Epithelial cell of prostate (primary cell): ENCODE results near the gene DGKZ.

Experiments used
- DNase-seq: peaks from one replicate; pipeline ENCODE4 v3.0.0-alpha.2; 2011; ENCODE audit warnings: low read depth, low spot score
- H3K27ac ChIP-seq: fragments of 450-650 bp; 2 replicates; pipeline ENCODE4 v1.5.1; 2017; ENCODE audit warnings: mild to moderate bottlenecking

DGKZ gene

DNA sequence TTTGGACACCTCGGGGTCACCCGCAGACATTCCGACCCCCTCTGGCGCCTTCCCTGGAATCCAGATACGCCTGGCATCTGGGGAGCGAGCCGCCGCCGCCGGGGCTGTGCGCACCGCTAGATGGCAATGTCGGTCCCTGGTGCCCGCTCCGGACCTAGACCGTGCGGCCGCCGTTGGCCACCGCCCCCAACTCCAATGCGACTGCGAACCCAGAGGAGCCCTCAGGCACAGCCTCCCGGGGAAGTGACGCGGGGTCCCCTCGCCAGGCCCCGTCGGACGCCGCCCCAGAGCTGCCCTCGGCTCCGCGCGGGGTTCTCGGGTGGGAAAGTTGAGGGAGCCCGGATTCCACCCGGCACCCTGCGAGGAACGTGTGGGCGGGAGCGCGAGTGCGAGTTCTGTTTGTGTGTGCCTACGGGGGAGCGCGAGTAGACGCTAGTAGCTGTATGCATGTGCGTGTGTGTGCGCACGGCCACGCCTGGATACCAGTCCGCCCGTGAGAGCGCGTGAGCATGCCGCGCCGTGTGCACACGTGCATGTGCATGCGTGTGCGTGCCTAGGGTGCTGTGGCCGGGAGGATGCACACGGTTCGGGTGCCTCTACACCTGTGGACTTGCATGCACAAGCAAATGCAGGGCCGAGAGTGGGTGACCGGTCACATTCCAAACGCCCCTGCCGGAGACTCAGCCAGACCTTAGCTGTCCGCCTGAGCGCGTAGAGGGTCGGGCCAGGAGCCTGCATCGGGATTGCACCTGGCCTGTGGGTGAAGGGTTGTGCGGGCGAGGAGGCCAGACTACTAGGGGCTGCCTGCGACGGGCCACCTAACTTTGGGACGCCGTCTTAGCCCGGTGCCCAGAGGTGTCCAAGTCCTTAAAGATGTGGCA lies 42.4 kb downstream of the DGKZ start:
- no peak for DNase-seq
- H3K27ac ChIP-seq, result no peak overlapping the region

DNA sequence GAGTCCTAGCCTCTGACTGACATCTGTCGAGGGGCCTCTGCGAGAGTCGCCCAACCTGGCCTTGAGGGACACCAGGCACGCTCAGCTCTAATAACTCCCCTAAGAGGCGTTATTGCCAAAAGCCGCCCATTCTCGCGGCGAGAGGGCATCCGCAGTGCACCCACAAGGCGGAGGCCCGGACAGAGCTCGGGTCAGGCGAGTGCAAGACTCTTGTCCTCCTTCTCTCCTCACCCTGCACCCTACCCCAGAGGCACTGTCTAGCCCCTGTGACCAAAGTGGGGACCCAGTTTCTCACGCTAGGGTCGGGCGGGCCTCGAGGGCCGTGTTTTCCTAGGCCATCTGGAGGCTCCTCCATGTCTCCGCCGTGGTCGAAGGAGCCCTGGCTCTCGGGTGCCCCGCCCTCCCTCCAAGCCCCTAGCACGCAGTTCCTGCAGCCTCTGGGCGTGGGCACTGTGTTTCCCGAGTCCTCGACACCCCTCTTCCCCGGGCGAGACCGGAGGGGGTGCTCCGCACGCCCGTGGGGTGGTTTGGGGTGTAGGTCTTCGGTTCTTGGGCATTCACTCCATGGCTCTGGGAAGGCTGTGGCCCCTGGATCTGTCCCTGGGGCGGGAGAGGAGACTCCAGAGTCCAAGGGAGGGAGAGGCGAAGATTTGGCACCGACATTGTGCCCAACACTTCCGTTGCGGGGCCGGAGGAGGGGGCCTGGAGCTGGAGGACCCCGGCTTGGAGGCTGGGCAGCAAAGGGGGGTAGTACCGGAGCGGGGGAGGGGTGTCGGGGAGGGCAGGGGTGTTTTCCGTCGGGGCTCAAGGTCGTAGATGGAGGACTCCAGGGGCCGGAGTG lies 43.3 kb downstream of the DGKZ start:
- no peak for DNase-seq
- no peak overlapping the region for H3K27ac ChIP-seq

- no peak overlapping the region for H3K27ac ChIP-seq
- no peak for DNase-seq
Observed at GRCh38 chr11:46391186-46391577, 43.9 kb downstream of the DGKZ start.

DNA sequence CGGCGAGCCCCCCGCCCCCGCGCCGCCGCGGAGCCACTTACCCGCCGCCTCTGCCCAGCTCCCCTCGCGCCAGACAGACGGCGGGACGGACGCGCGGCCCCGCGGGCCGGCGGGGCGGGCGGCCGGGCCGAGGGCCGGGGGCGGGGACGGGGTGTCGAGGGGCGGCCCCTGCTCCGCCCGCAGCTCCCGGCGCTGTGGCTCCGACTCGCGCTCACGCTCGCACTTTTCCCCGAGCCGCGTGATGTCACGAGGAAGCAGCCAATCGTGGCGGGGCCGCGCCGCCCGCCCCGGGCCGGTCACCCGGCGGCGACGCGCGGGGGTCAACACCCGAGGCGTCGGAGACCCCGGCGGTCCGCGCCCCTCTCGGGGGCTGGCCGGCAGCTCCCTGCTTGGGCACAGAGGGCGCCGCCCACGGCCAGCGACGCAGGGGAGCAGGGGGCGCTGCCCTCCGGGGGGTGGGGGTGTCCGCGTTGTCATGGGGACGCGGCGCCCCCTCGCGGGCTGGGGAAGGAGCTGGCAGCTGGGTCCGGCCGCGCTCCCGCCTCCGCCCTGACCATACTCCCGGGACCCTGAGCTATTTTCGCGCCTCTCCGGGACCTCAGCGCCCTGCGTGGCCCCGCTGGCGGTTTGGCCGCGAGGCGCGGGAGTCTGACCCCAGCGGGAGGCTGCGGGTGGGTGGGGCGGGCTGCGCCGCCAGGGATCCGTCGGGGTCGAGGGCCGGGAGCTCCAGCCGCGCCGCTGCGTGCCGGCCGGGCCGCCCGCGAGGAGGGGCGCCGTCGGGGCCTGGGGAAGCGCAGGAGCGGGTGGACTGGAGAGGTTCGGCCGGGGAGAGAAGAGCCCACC lies 44.5 kb downstream of the DGKZ start, which contains the start of gene CHRM4:
TSS of gene CHRM4 (minus strand) at position 199 of the 843 bp plus-strand sequence. CDS start 5,219 bp downstream, outside the sequence.
- no peak for DNase-seq
- H3K27ac ChIP-seq, result no peak within 1 kb of the TSS

DNA sequence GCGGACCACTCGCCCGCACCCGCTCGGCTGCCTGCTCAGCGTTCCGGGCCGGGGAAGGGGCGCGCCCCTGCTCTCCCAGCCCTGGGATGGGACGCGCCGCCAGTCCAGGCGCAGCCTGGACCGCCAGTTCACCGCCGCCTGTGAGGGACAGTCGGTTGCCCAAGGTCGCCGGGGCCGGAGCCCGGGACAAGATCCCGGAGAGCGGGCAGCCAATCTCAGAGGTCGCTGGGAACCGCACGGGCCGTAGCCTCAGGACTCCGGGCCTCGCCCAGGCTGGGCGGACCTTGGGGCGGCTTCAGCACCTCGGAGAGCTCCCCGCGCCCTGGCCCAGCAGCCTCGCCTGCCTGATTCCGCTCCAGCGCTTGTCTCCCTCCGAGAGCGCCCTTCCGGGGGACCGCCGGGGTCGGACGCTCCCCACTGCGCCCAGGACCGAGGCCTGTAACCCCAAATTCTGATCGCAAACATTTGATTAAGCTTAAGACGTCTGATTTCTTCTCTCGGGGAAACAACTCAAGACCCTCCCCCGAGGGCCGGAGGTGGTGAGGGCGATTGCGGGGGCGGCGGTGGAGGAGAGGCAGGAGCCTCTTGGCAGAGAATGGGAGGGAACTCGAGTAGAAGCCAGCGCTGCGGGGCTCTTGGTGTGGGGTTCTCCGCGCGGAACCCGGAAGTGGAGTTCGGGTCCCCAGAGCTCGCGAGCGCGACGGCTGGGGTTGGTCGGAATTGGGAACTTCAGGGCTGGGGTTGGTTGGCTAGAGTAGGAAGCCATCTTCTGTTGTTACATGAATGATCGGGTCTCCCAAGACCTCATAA lies 45.4 kb downstream of the DGKZ start:
- DNase-seq, result no peak
- no peak overlapping the region for H3K27ac ChIP-seq

- no peak for DNase-seq
- no peak overlapping the region for H3K27ac ChIP-seq
Observed at GRCh38 chr11:46393231-46393616, 46.0 kb downstream of the DGKZ start.

DNA sequence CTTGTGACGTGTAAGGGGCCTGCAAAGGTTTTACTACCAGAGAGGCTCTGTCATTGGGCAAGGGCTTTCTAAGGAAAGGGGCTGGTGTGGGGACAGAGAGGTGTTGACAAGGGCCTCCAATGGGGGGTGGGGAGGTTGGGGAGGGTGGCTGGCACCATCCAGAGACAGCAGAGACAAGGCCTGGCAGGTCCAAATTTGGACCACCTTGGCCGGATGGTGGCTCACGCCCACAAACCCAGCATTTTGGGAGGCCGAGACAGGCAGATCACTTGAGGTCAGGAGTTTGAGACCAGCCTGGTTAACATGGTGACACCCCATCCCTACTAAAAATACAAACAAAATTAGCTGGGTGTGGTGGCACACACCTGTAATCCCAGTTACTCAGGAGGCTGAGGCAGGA lies 46.5 kb downstream of the DGKZ start:
- DNase-seq, result no peak

DNA sequence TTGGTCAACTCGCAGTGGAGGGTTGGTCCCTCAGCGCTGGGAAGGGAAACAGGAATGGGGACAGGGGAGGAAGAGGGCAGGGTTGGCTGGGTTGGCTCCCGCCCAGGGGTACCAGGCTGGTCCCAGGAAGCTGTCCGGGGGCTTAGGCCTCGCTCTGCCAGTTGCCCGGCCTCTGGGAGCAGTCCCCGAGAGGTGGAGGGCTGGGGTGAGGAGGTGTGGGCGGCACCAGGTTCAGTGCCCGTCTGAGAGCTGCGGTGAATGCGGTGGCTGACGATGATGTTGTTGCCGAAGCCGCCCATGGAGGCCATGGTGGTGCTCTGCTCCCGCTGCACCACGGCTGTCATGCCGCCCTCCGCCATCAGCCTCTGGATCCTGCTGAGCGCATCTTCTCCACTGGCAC lies 50.3 kb downstream of the DGKZ start:
- H3K27ac ChIP-seq, result no peak overlapping the region
- DNase-seq, result no peak

More for the DNA sequence above, 46.5 kb downstream of the DGKZ start:
- H3K27ac ChIP-seq, result no peak overlapping the region

- no peak overlapping the region for H3K27ac ChIP-seq
- no peak for DNase-seq
Observed at GRCh38 chr11:46402957-46403902, 56.0 kb downstream of the DGKZ start.

GRCh38 chr11:46404476-46405017 lies 57.3 kb downstream of the DGKZ start:
- no peak for DNase-seq
- no peak overlapping the region for H3K27ac ChIP-seq

DNA sequence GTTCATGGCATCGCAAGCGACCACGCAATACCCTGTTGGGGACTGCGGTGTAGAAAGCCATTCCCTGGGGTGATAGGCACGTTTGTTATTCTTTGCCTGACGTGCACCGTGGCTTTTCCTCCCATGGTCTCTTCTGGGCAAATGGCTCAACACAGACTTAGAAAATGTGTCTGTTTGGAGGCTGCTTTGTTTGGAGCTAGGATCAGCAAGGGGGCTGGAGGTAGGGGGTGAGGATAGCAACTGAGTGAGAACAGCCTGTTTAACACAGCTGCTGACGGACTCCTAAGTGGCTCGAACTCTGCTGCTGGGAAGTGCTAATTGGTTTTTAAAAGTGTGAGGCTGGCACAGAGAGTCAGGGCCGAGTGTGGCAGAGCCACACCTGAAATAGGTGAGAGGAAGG lies 60.4 kb downstream of the DGKZ start:
- DNase-seq, result no peak
- no peak overlapping the region for H3K27ac ChIP-seq

DNA sequence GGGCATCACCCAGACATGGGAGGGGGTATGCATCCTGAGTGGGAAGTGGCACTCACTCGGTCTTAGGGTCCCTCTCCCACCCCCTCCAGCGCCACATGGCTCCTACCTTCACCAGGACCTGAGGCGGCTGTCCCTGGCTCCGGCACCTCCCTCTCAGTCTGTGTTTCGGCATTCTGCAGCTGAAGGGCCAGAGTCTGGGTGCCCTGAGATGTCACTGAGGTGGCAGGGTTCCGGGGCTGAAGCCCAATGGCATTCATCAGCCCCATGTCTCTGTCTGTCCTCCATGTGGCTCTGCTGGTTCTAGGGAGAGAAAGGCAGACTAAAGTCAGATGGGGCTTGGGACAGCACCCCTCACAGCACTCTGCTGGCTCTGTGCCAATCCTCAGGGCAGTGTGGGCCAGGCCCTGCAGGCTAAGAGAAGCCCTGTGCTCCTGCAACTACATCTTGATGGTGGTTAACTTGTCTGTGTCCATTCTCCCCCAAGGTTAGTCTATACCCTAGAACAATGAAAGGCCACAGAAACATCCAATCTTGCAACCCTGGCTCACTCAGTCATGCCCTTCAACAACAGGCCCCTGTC lies 61.2 kb downstream of the DGKZ start:
- no peak for DNase-seq
- no peak overlapping the region for H3K27ac ChIP-seq

GRCh38 chr11:46410021-46410420 lies 62.8 kb downstream of the DGKZ start:
- no peak overlapping the region for H3K27ac ChIP-seq

DNA sequence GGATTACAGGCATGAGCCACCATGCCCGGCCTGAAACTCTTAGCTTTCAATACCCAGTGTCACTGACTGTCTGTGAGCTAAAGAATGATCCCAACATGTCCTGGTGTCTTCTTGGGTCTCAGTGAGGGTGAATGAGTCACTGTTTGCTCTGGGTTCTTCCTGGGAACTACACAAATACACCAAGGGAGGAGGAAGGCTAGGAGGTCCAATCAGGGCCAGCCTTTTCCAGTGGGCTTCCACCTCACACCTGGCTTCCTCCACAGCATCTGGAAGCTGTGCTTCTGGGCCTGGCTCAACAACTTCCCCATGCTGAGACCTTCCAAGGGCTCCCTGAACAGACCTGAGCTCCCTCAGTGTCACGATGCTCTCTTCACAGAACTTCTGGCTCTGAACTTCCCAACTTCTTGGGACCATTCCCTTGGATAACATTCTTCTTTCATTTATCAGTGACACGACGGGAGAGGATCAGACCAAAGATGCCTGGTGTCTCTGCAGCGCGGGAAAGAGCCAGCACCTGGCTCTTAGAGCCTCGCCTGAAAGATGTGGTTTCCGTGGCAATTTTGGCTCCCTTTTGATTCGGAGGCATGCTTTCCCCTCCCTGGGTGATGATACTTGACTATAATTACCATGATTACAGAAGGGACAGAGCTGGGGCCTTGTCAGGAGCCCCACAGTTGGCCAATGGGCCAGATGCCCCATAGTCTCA lies 66.7 kb downstream of the DGKZ start:
- H3K27ac ChIP-seq, result no peak overlapping the region
- DNase-seq, result no peak

More at GRCh38 chr11:46410021-46410420, 62.8 kb downstream of the DGKZ start:
- no peak for DNase-seq

DNA sequence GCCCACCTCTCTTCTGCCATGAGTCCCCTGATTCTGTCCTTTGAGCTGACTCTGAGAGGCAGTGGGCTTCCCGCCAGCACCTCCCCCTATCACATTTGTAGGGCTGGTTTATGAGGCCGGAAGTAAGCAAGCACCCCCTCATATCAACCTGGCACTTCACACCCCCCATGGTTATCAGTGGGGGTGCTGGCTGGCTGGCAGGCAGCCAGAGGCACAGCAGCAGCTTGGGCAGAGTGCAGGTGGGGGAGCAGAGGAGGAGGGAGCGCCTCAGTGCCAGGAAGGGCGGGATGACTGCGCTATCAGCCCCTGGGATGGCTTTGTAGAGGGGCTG lies 67.2 kb downstream of the DGKZ start:
- no peak for DNase-seq
- no peak overlapping the region for H3K27ac ChIP-seq

- DNase-seq, result no peak
- H3K27ac ChIP-seq, result no peak overlapping the region
Observed at GRCh38 chr11:46414879-46415278, 67.6 kb downstream of the DGKZ start.

DNA sequence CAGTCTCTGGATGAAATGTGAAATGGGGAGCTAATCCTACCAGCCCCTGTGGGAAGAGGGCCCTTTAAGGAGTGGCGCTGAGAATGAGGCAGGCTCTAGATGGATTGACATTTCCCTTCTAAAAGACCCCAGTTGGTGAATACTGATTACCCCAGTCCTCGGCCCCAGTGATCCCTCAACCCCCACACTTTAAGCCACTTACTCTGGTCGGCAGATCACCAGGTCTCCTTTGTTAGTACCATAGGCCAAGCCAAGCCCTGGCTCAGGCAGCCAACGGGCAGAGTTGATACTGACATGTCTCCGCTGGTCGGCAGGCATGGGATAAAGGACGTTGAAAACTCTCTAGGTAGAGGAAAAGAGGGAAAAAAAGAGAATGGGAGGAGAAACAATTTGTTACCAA lies 70.4 kb downstream of the DGKZ start:
- no peak overlapping the region for H3K27ac ChIP-seq
- no peak for DNase-seq
